ENCODE measurements around the gene PRPF4.
A peak's percentile ranks its signal among the peaks of the same experiment; 100 is the strongest.

The PRPF4 gene

DNA sequence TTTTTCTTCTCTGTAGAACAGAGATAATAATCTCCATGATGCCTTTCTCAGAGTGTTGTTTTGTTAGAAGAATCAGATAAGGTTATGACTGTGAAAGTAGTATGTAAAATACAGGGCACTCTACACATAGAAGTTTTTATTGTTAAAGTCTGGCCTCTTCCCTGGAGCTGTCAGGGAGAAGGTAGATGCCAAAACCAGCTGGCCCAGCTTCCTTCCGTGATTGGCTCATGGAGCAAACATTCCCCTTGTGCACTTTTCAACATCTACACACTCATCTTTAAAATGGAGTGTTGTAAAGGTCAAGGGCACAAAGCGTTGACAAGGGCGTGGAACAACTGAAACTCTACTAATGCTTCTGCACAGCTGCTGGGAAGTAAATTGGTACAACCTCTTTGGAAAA is 35.1 kb downstream of the PRPF4 start:
- peak; percentile 11 for DNase-seq (ENCODE audit: low read depth)
- no peak overlapping the region for H3K4me3 ChIP-seq (ENCODE audit: low read depth, low read length)
- TF ChIP-seq, protein P1, sequence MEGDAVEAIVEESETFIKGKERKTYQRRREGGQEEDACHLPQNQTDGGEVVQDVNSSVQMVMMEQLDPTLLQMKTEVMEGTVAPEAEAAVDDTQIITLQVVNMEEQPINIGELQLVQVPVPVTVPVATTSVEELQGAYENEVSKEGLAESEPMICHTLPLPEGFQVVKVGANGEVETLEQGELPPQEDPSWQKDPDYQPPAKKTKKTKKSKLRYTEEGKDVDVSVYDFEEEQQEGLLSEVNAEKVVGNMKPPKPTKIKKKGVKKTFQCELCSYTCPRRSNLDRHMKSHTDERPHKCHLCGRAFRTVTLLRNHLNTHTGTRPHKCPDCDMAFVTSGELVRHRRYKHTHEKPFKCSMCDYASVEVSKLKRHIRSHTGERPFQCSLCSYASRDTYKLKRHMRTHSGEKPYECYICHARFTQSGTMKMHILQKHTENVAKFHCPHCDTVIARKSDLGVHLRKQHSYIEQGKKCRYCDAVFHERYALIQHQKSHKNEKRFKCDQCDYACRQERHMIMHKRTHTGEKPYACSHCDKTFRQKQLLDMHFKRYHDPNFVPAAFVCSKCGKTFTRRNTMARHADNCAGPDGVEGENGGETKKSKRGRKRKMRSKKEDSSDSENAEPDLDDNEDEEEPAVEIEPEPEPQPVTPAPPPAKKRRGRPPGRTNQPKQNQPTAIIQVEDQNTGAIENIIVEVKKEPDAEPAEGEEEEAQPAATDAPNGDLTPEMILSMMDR (IDR thresholded peaks at IDR 0.05; ENCODE audit: control insufficient read depth, extremely low read depth, insufficient read depth): no peak

DNA sequence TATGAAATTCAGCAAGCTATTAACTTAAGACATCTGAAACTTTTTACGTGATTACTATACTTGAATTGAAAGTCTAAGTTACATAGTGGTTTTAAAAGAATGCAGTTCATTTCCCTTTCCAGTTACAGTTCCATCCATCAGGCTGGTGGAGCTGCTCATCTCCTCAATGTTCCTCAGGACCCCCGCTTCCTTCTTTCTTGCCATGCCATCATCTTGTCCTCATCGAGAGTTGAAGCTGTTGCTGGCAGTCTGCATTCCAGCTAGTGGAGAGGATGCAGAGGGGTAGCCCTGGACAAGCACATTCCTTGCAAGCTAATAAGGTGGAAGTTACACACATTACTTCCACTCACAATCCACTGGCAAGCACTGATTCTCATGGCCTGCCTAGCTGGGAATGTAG is 36.5 kb downstream of the PRPF4 start:
- TF ChIP-seq, protein P1 (IDR thresholded peaks at IDR 0.05; ENCODE audit: control insufficient read depth, extremely low read depth, insufficient read depth): no peak
- DNase-seq (ENCODE audit: low read depth): no peak

DNA sequence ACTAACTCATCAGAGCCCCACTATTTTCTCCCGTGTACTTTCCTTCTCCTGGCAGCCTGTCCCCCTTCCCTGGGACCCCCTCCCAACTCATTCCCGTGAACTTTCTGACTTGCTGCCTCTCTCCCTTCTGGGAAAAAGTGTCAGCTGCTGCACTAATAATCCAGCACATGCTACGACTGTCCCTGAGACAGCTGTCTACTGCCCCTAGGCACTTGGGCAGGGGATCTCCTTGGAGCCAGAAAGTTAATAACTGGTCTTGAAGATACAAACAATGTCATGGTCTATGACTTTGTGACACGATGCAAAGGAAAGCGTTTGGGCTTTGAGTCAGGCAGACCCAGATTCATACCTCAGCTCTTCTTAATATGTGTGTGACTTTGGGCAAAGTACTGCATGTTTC is 37.8 kb downstream of the PRPF4 start:
- DNase-seq (ENCODE audit: low read depth): no peak
- no peak overlapping the region for H3K4me3 ChIP-seq (ENCODE audit: low read depth, low read length)
- TF ChIP-seq, protein P1 (IDR thresholded peaks at IDR 0.05; ENCODE audit: control insufficient read depth, extremely low read depth, insufficient read depth): no peak

More for the DNA sequence above, 36.5 kb downstream of the PRPF4 start:
- H3K4me3 ChIP-seq (ENCODE audit: low read depth, low read length): no peak overlapping the region

DNA sequence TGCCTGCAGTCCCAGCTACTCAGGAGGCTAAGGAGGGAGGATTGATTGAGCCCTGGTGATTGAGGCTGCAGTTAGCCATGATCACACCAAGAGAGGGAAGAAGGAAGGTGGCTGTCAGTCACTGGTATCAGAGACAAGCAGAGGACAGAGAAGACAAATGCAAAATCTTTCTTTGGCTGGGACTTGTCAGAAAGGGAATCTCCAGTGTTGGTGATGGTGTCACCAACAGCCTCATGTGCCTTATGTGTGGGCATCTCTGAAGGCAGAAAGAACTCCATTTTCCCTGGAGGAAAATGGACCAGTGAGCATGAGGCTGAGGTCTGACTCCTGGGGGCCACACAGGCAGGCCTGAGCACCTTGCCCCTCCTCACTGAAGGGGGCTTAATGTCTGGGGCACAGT is 39.8 kb downstream of the PRPF4 start:
- DNase-seq (ENCODE audit: low read depth): no peak
- TF ChIP-seq, protein P1 (IDR thresholded peaks at IDR 0.05; ENCODE audit: control insufficient read depth, extremely low read depth, insufficient read depth): no peak
- no peak overlapping the region for H3K4me3 ChIP-seq (ENCODE audit: low read depth, low read length)

DNA sequence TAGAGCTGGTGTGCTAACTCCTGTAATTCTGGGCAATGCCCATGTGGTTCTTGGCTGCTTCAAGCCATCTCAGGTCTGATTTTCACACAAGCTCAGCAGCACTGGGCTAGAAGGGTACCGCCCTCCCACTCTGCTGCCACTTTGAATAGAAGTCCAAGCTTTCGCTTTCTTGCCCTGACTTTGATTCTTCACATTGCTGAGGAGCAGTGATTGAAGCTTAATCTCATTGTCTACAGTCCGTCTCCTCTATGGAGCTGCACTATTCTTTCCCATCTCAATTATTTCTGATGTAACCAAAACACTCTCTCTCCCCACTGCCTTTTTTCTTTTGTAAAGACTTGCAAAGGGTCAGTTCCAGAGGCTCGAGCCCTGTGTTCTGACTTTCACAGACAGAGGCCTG is 40.6 kb downstream of the PRPF4 start:
- TF ChIP-seq, protein P1 (IDR thresholded peaks at IDR 0.05; ENCODE audit: control insufficient read depth, extremely low read depth, insufficient read depth): no peak
- DNase-seq (ENCODE audit: low read depth): no peak
- H3K4me3 ChIP-seq (ENCODE audit: low read depth, low read length): no peak overlapping the region

DNA sequence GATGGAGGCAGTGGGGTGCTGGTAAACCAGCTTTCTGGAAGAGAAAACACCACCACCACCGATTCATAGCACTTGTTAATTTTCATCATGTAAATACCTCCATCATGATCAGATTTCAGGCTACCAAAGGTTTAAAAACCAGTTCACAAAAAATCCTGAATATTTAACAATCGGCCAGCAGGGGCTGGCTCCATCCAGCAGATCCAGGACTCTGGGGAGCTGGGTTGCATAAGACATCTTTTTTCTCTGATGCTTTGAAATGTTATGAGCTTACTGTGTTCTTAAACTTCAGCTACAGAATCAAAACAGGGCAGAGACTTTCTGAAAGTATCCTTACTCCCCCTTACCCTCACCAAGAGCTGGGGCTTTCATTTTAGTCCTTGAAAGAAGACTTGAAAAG is 42.3 kb downstream of the PRPF4 start:
- TF ChIP-seq, protein P1 (IDR thresholded peaks at IDR 0.05; ENCODE audit: control insufficient read depth, extremely low read depth, insufficient read depth): no peak
- no peak for DNase-seq (ENCODE audit: low read depth)
- no peak overlapping the region for H3K4me3 ChIP-seq (ENCODE audit: low read depth, low read length)

DNA sequence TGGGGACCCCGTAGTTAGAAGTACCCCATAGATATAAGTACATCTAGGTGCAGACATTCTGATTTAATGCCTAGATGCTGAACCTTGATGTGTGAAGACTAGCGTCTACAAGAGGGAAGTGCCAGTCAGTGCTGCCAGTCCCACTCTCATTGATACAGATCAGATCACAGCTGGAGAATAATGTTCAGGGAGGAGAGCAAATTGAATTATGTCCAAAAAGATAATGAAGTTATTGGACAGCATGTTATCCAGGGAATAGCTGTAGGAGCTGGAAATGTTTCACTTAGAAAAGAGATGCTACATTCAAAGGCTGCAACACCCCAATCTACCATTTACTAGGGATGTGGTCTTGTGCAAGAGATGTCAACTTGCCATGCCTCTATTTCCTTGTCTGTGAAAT is 43.6 kb downstream of the PRPF4 start:
- DNase-seq (ENCODE audit: low read depth): no peak
- TF ChIP-seq, protein P1 (IDR thresholded peaks at IDR 0.05; ENCODE audit: control insufficient read depth, extremely low read depth, insufficient read depth): no peak

More for the DNA sequence above, 43.6 kb downstream of the PRPF4 start:
- H3K4me3 ChIP-seq (ENCODE audit: low read depth, low read length): no peak overlapping the region
